HG03558 (cell line): Measurements from ENCODE around the gene IL32.

ENCODE experiments used
- ATAC-seq: cut with Tn5 transposase; IDR thresholded peaks from one replicate; pipeline ENCODE4 v1.9.1; 2021; ENCODE audit warnings: moderate number of reproducible peaks; ENCODE audit not compliant: unreplicated experiment; ENCODE audit errors: extremely low read depth

Gene IL32

DNA sequence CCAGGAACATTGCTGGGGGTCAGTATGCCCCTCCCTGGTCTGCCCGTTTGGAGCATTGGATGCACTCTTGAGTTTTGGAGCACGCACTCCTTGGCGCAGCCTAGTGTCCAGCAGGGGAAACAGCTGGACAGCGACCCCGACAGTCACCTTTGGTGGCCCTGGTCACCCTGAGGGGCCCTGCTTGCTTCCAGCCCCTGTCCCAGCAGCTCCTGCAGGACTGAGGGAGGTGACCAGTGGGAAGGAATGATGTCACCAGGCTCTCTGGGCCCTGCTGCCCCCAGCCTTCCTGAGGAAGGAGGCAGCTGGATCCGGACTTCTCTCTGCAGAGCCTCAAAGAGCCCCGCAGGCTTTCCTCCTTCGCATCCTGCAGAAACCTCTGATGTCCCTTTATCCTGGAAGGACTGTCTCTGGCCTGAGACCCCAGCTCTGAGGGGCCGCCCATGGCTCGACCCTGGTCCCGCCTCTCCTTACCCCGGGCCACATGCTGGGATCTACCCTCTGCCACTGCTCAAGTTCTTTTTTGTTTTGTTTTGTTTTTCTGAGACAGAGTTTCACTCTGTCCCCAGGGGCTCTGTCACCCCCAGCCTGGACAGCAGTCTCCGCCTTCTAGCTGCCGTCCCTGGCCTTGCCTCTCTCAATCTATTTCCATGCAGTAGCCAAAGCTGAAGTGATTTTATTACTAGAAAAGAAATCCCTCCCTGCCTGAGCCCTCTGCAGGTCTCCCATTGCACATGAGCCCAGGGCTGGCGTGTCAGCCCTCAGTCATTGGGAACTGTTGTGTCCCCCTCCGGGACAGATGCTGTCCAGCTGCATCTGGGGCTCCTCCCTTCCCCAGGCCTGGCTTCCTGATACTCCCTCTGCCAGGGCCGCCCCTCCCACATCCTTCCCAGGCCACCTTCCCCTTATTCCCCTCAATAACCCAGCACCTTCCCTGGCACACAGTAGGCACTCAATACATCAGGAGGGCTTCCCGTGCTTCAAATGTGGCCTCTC lies 22.1 kb downstream of the IL32 start:
- ATAC-seq, result no peak

DNA sequence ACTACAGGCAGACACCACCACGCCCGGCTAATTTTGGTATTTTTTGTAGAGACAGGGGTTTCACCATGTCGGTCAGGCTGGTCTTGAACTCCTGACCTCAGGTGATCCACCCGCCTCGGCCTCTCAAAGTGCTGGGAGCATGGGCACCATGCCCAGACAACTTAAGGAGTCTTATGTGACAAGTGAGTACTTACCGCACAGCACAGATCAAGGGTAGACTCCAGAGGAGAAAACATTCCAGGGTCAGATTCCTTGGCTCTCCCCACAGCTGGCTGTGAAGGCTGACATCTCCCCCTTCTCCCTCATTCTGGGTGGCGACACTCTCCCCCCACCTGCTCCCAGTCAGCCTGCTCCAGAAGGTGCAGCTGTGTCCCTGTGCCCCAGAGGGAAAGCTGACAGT lies 23.0 kb downstream of the IL32 start:
- ATAC-seq, result no peak

- ATAC-seq, result no peak
Observed at GRCh38 chr16:3088925-3089716, 23.7 kb downstream of the IL32 start.

DNA sequence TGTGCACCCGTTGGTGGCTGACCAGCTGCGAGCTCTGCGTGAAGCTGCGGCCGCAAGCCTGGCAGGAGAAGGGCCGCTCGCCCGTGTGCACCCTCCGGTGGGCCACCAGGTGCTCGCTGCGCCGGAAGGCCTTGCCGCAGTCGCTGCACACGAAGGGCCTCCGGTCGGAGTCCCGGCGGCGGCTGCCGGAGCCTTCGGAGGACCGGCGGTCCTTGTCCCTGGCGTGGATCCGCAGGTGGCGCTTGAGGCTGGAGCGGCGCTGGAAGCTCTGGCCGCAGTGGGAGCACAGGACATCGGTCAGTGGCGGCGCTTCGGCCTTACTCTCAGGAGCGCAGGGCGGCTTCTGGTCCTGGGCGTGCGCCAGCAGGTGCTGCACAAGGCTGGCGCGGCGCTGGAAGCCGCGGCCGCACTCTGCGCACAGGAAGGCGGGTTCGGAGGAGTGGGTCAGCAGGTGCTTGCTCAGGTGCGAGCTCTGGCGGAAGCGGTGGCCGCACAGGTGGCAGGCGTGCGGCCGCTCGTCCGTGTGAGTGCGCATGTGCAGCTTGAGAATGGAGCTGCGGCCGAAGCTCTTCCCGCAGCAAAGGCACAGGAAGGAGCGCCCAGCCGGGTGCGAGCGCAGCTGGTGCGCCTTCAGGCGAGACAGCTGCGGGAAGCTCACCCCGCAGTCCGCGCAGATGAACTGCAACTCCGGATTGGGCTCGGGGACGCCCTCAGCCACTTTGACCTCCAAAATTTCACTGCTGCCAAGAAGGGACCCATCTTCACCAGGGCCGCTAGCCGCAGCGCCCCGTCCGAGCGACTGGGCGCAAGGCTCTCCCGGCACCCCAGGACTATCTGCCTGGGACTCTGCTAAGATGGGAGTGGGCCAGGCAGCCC lies 24.5 kb downstream of the IL32 start:
- ATAC-seq, result no peak

DNA sequence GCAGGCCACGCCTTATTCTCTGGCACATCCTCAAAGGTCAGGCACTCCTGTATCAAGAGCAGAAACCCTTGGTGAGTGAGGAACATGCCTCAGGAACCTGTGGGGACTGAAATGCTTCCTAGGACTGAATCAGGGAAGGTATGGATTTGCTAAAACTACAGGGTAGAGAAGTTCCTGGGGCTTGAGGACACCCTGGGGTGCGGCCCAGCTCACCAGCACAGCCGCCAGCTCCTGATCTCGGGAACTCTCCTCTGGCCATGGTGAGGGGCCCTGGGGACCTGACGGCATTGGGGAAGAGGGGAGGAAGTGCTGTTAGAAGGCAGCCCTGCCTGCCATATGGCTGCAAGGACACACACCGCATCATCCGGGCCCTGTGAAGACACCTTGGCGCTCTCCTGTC lies 26.1 kb downstream of the IL32 start:
- ATAC-seq, result no peak

- no peak for ATAC-seq
Observed at GRCh38 chr16:3092501-3092941, 27.1 kb downstream of the IL32 start.

- ATAC-seq, result no peak
Observed at GRCh38 chr16:3094289-3095027, 29.0 kb downstream of the IL32 start.

DNA sequence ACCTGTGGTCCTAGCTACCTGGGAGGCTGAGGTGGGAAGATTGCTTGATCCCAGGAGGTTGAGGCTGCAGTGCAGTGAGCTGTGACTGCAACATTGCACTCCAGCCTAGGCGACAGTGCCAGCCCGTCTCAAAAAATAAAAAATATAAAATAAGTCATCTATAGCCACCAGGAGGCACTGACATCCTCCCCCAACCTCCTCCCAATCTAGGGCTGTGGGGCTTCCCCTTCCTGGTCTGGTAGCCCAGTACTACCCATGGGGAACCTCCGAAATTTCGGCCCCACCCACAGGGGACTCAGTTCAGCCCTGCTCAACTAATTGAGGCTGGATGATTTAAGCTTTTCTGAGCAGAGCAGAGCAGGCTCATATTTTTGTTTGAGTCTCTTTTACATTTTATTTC lies 30.4 kb downstream of the IL32 start:
- ATAC-seq, result no peak

DNA sequence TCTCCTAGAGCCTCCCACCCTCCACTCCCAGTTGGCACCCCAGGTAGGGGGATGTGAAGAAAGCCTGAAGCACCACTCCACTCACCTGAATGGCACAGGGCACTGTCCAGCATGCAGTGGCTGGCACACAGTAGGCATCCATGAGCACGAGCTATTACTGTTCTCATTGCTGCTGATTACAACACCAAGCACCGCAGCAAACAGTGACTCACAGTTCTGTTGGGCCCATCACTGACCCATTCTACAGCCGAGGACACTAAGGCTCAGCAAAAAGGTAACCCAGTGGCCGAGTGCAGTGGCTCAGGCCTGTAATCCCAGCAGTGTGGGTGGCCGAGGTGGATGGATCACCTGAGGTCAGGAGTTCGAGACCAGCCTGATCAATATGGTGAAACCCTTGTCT lies 30.9 kb downstream of the IL32 start:
- no peak for ATAC-seq

- ATAC-seq, result no peak
Observed at GRCh38 chr16:3097266-3097665, 31.8 kb downstream of the IL32 start.

DNA sequence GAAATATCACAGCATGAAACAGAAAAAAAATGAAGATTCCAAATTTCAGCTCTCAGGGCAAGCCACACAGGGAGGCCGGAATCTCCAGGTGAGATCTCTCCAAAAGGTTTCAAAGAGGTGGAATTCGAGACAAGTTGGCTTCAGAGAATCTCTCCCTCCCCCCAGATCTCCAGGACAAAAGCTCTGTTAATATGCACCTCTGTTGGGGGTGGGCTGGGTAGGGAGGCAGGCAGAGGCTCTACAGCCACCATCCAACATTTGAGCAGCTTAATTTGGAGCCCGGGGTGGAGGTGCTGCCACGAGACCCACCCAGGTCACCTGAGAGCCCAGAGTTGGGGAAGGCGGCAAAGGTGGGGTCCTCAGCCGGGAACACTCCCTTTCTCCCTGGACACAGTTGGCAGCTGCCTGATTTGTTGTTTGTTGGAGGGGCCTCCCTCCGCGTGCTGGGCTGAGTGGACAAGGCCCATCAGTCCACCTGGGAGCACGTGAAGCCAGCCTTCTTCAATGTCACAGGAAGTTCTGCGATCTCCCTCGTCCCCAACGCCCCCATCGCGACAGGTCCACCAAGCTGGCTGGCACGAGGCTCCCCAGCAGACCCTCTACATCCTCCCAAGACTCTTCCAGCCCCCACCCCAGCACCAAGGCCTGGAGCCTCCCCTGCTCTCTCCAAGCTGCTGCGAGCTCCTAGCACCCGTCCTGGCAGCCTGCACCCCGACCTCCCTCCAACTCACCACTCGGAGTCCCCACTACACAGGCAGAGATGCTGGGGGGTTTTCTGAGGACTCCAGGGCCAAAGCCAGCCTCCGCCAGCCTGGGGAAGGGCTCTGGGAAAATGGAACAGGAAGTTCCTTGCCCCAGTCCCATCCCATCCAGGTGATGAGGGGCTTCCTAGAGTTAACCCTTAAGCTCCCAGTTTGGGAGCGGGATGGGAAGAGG lies 33.3 kb downstream of the IL32 start, which contains the start of gene ZSCAN10:
Gene ZSCAN10, minus strand, starts transcription at position 836 of the 936 bp plus-strand sequence. CDS start 6,357 bp downstream, outside the sequence.
- ATAC-seq, result no peak

DNA sequence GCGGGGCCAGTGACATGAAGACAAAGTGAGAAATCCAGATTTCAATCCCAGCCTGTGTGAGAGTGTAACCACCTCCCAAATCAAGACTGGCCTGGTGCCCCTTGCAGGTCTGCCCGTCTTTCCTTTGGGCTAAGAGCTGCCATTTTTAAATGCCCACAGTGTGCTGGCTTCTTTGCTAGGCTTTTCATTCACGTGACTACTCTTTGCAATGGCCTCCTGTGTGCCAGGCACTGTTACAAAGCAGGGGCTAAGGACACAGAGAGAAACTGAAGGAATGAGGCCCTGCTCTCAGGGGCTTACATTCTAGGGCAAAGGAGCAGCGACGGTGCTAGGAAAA lies 33.9 kb downstream of the IL32 start:
- no peak for ATAC-seq

DNA sequence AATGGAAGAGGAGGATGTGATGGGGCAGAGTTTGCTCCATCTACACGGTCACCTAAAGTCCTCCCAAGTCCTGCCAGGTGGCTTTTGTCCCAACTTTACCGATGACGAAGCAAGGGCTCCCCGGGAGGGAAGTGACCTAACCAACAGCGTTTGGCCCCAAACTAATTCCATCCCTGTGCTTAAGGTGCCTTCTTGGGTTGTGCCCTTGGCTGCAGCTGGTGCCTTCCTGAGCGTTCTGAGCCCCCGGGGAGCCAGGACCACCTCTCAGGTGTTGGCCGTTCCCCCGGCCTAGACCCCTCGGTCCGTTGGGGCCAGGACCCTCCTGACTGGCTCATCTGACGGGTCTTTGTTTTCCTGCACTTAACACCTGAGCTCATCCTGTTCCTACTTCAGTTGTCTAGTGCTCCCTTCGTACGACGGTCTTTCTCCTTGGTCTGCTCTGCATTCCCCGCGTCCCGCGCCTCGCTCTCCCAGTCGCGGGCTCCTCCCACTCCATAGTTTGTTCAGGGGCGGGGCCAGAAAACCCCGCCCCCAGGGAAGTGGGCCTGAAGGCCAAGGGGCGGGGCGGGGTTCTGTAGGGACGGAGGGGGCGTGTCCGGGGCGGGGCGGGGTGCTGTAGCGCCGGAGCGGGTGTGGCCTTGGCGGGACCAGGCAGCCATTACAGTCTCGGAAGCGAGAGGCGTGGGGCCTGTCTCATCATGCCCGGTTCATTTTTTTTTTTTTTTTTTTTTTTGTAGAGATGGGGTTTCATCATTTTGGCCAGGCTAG lies 34.5 kb downstream of the IL32 start:
- no peak for ATAC-seq

- no peak for ATAC-seq
Observed at GRCh38 chr16:3101018-3101840, 35.8 kb downstream of the IL32 start.

DNA sequence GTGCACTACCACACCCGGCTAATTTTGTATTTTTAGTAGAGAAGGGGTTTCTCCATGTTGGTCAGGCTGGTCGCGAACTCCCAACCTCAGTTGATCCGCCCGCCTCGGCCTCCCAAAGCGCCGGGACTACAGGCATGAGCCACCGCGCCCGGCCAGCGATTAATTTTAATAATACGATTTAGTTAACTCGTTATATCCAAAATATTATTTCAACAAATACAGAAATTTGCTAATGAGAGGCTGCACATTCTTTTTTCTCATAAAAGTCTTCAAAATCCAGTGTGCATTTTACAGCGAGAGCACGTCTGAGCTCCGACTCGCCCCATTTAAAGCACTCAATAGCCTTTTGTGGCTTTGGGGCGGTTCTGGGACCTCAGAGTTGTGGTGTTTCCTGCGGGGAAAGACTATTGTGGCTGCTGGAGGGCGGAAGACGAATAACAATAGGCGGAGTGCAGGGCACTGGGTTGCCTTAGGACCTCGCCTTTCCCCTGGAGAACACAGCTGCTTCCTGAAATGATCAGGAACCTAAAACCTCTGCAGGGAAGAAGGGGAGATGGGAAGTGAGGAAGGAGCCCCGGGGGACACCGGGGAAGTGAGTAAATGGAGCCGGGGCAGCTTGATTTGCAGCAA lies 36.5 kb downstream of the IL32 start:
- no peak for ATAC-seq

DNA sequence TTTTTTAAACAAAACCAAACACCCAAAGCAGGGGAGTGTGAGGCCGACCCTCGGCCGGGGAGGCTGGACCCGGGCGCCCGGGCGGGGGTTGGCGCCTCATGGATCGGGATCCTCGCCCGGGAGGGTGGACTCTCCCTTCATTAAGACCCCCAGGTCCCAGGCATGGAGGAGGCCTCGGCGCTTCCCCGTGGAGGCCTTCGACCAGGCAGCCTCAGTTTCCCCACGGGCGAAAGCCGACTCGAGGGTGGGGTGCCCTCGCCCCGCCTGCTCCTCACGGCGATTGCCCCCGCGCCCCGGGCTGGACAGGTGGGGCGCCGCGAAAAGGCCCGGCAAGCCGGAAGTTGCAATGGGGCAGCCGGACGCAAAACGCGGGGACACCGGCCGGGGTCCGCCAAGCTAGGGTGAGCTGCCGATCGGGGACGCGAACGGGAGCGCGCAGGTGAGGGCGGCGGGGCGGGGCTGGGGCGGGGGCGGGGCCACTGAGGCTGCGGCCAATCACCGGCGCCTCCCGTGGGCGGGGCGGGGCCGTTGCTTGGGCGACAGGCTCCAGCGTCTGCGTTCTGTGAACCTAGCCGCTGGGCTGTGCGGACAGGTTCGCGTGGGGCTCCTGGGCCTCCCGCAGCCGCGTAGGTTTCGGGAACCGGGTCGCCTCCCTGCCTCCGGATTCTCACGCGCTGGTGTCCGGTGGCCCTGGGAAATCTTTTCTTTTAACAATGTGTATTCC lies 40.9 kb downstream of the IL32 start:
- no peak for ATAC-seq
